ENCODE measurements around the gene DHCR24. TPM values are rescaled to one million over a fixed set of nuclear protein-coding genes. Genes with fewer than 3 reads are reported as not detected.

Gene DHCR24
- total RNA-seq, 1 experiment from 2014 or later = 369 TPM

GRCh38 chr1:54803761-54804470 is 83.1 kb downstream of the DHCR24 start:
- TF ChIP-seq EZH2 (IDR thresholded peaks at IDR 0.05; ENCODE audit: low read depth) (no peak), CTCF (conservative IDR thresholded peaks at IDR 0.05) (no peak)
- H3K9me2 ChIP-seq (ENCODE audit: insufficient read depth) = no peaks in the 10 kb centered on the region
- H3K79me2 ChIP-seq (ENCODE audit: low read depth) = peaks cover 21% of the 10 kb centered on the region
- H3K9me3 ChIP-seq (ENCODE audit: insufficient read depth, low read depth) = no peaks in the 10 kb centered on the region
- H3K36me3 ChIP-seq (ENCODE audit: low read depth) = no peaks in the 10 kb centered on the region
- peaks cover 39% of the 10 kb centered on the region for H3F3A ChIP-seq (ENCODE audit: insufficient read depth, low read depth)
- no TSS peak for BruUV-seq (replicated peaks)
- H2AFZ ChIP-seq = no peak overlapping the region
- peaks cover 74% of the 10 kb centered on the region for H3K4me1 ChIP-seq (replicated peaks; ENCODE audit: insufficient read depth)
- intact Hi-C loops (cut with micrococcal nuclease; ENCODE audit: unreplicated experiment) = loop anchor here (5.0 to 10.0 kb wide), 3 partner anchors 143 to 397 kb away; partner anchors contain the start of gene SSBP3
- H4K20me1 ChIP-seq (ENCODE audit: insufficient read depth) = no peaks in the 10 kb centered on the region; the same call in 1 of the 2 replicates
- H3K4me2 ChIP-seq = peak overlapping the region; percentile 51
- H3K27me3 ChIP-seq (ENCODE audit: insufficient read depth, low read depth) = no peaks in the 10 kb centered on the region
- H3K27ac ChIP-seq = peak overlapping the region; percentile 85
- POLR2A ChIA-PET (ENCODE audit: unreplicated experiment) = interaction anchor here (0.6 to 0.7 kb wide), 2 partner anchors 91 to 1042 kb away, joined by 3 to 13 read pairs; no protein-coding TSS in a partner anchor
- CTCF ChIA-PET = no interaction called here
- H3K4me3 ChIP-seq = no peak overlapping the region
- DNase-seq = peak in 1 of 2 experiments; percentile 31

DNA sequence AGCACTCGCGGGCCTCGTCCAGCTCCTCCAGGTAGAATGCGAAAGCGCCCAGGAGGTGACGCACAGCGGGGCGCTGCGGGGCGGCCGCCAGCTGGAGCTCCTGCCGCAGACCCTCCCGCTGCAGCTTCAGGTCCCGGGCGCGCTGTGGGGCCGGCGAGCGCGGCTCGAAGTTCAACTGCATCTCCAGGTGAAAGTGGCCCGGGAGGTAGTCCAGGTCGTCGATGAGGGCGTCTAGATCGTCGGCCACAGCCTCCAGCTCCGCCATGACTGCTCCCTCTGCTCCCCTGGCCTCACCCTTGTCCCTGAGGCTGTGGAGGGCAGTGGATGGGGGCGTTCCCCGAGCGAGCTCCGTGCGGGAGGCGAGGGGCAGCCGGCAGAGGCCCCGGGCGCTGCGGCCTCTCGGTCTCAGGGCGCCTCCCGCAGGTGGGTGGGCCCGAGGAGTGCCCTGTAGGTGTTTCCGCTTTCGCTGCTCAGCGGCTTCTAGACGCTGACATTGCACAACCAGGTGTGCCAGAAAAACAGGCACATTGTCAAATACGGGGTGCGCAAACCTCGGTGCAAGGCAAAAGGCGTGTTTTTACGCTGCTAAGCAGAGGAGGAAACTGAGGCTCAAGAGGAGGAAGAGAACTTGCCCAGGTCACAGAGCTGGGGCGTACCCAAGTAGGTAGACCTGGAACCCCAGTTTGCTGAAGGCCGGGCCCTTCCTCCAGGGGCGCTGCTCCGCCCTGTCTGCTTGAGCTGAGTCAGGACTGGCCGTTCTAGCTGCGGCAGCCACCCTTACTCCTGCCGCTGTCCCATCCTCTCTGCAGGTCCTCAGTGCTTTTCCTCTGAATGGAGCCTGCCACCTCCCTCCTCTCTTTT is 85.9 kb downstream of the DHCR24 start, which contains the start of gene TTC22:
Gene TTC22 (minus strand): TSS at position 425 of the 861 bp plus-strand sequence. CDS start 160 bp downstream, at position 265.
- no peak for TF ChIP-seq EZH2 (IDR thresholded peaks at IDR 0.05; ENCODE audit: low read depth)
- TF ChIP-seq CTCF (conservative IDR thresholded peaks at IDR 0.05) = peak; percentile 72
- no peaks in the 10 kb centered on the region; the same call in 1 of the 2 replicates for H4K20me1 ChIP-seq (ENCODE audit: insufficient read depth)
- H2AFZ ChIP-seq = peak within 1 kb of the TSS; percentile 92
- no peaks in the 10 kb centered on the region for H3K9me3 ChIP-seq (ENCODE audit: insufficient read depth, low read depth)
- no TSS peak for BruUV-seq (replicated peaks)
- peaks cover 79% of the 10 kb centered on the region for H3K4me1 ChIP-seq (replicated peaks; ENCODE audit: insufficient read depth)
- DNase-seq = peak; percentile 72 to 87
- no peaks in the 10 kb centered on the region for H3K27me3 ChIP-seq (ENCODE audit: insufficient read depth, low read depth)
- CTCF ChIA-PET = interaction anchor here (0.5 to 1.6 kb wide), 12 partner anchors 16 to 681 kb away, joined by 3 to 7 read pairs (median 3); no protein-coding TSS in a partner anchor
- POLR2A ChIA-PET (ENCODE audit: unreplicated experiment) = interaction anchor here (0.6 to 0.7 kb wide), 4 partner anchors 35 to 1212 kb away, joined by 3 to 7 read pairs (median 4); no protein-coding TSS in a partner anchor
- H3K36me3 ChIP-seq (ENCODE audit: low read depth) = no peaks in the 10 kb centered on the region
- H3F3A ChIP-seq (ENCODE audit: insufficient read depth, low read depth) = peaks cover 48% of the 10 kb centered on the region
- peaks cover 46% of the 10 kb centered on the region for H3K79me2 ChIP-seq (ENCODE audit: low read depth)
- no peaks in the 10 kb centered on the region for H3K9me2 ChIP-seq (ENCODE audit: insufficient read depth)
- peak within 1 kb of the TSS; percentile 86 for H3K4me3 ChIP-seq
- H3K4me2 ChIP-seq = peak within 1 kb of the TSS; percentile 98
- peak within 1 kb of the TSS; percentile 76 for H3K27ac ChIP-seq
- intact Hi-C loops (cut with micrococcal nuclease; ENCODE audit: unreplicated experiment) = loop anchor here (2.0 to 10.0 kb wide), 5 partner anchors 36 to 394 kb away; partner anchors contain the start of genes PARS2 and SSBP3

Measured in PC-9 (cell line).